HG02870 (cell line): Measurements from ENCODE around the gene TP73.
"Not testable (repeated sequence)": the region's sequence is repeated elsewhere in the genome, so short reads cannot be mapped to it uniquely, and the experiment has no call there.

Experiments used
- ATAC-seq: cut with Tn5 transposase; IDR thresholded peaks from one replicate; pipeline ENCODE4 v1.9.1; 2021; ENCODE audit warnings: mild to moderate bottlenecking, moderate library complexity; ENCODE audit not compliant: unreplicated experiment

Gene TP73

GRCh38 chr1:3724416-3725030, 72.2 kb downstream of the TP73 start:
- ATAC-seq, result not testable (repeated sequence)

DNA sequence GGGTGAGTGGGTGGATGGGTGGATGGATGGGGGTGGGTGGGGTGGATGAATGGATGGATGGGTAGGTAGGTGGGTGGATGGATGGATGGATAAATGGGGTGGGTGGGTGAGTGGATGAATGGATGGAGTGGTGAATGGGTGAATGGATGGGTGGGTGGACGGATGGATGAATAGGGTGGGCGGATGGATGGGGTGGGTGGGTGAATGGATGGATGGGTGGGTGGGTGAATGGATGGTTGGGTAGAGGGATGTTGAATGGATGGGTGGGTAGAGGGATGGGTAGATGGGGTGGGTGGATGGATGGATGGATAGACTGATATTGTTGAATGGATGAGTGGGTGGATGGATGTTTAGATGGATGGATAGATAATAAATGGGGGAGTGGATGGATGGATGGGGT, 73.0 kb downstream of the TP73 start:
- no peak for ATAC-seq

- ATAC-seq, result no peak
These were observed 74.9 kb downstream of the TP73 start for GRCh38 chr1:3727042-3727824.

GRCh38 chr1:3727825-3728776, 75.8 kb downstream of the TP73 start:
- no peak for ATAC-seq

DNA sequence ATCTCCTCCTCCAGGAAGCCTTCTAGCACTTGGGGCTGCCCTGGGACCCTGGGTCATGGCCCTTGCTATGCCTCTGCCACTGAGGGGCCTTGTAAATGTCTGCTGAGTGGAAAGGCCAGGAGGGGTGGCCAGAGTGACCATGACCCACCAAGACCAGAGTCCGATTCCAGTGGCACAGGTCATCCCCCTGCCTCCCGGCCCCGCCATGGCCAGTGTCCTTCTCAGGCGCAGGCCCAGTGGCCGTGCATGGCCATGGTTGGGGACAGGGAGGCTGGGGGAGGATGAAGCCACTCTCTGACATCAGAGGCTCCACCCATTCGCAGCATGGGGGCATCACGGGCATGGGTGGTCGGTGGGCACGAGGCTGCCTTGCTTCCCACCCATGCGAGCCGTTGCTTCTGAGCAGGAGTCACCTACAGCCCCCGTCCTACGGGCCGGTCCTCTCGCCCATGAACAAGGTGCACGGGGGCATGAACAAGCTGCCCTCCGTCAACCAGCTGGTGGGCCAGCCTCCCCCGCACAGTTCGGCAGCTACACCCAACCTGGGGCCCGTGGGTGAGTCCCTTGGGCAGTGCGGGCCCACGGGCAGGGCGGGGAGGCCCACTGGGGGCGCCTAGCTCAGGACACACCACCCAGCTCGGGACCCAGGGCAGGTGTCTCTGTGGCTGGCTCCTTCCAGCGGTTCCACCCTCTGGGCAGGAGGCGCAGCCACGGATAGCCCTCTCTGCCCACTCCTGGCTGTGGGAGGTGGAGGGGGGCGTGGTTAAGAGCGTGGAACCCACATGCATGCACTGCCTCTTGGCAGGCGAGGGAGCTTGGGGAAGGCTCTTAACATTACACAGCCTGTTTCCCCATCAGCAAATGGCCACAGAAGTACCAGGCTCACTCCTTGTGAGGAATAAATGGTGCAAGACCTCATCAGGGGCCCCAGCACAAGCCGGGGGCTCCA, 77.6 kb downstream of the TP73 start:
- ATAC-seq, result no peak

DNA sequence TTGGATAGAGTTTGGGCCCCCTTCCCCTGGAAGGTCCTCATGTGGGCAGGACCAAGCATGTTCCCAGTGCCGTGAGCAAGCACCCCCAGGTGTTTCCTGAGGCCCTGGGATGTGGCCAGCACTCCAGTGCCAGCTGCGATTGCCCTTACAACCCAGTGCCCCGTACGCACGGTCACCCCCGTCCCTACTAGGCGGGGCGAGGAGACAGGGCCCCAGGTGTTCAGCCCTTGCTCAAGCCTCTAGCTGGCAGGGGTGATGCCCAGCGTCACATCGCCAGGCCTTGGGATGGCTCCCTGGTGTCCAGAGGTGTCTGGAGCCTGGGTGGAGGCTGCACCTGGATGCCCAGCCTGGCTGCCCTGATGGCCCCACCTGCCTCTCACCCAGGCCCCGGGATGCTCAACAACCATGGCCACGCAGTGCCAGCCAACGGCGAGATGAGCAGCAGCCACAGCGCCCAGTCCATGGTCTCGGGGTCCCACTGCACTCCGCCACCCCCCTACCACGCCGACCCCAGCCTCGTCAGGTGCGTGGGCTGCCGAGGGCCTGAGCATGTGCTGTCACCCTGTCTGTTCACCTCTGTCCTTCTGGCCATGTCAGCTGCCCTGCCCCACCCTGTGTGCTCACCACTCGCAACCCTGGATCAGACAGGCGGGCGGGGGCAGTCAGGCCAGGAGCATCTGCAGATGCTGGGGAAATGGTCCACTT, 78.4 kb downstream of the TP73 start:
- ATAC-seq, result no peak

DNA sequence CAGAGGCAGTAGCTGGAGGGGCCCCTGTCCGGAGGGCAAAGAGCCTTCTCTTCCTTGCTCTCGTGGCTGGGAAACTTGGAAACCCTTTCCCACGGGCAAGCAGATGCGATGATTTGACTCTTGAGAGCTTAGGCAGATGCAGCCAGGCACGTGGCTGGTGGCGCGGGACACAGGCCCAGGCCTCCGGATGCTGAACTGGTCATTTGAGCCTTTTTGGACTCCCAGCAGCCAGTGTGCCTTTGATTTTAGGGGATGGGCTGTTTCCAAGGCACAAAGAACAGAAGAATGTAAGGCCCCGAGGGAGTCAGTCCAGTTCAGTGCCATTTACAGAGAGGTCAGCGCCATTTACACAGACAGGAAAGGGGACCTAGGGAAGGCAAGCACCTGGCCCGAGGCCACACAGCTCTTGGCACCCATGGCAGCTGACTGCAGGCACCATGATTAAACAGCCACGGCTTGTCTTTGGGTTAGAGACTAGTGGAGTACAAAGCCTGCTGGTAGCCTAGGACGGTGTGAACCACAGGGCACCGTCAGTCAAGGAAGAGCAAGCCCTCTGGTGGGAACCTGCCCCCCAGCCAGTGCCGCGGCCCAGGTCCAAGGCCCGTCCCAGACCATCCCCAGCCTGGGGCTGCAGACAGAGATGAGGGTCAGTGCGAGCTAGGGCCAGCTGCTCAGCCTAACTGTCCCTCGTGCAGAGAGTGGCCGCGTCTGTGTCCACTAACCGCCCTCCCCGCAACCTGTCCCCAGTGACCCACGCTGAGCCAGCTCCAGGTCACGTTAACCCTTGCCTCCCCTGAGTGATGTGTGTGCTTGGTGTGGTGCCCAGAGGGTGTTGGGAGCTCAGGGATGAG, 79.5 kb downstream of the TP73 start:
- no peak for ATAC-seq

- ATAC-seq, result no peak
These were observed 80.2 kb downstream of the TP73 start for GRCh38 chr1:3732434-3733093.

- no peak for ATAC-seq
These were observed 81.0 kb downstream of the TP73 start for GRCh38 chr1:3733094-3733882.

GRCh38 chr1:3733883-3734589, 81.7 kb downstream of the TP73 start:
- no peak for ATAC-seq

DNA sequence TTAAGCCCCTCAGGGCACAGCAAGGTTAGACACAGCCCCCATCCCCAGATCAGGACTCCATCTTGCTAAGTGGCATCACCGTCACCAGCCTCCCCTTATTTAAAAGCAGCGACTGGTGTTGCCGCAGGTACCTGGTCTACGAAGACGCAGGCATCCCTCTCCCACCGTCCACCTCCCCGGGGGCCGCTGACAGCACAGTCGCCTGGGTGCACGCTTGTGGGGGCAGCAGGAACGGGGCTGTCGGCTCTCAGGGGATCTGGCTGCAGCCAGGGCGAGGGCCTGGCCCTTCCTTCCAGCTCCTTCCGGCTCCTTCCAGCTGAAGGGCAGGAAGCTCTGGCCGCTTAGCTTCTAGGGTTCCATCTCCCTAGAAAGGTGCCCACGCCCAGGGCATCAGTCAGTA, 82.3 kb downstream of the TP73 start:
- ATAC-seq, result no peak

DNA sequence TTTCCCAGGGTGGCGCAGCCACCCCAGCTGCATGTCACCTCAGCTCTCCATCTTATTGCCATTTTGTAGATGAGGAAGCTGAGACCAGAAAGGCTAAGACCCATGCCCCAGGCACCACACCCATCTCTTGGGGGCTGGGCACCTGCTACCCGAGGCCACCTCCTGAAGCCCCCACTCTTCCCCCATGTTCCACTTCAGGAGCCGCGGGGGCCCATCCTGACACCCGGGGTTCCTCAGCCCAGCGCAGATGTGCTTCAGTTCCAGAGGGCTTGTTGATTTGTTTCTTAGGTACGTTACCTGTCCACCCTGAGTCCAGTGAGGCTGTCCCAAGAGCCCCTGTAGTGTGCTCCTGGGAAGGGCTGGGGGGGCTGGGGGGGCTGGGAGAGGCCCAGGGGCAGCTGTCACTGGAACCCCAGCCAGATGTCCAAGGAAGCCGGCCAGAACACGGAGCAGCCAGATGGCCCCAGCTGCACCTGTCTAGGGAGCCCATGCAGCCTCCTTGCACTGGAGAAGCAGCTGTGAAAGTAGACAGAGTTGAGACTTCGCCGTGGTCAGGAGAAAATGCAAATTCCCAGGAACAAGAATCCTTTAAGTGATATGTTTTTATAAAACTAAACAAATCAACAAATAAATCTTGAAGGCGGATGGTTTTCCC, 82.8 kb downstream of the TP73 start:
- ATAC-seq, result no peak

DNA sequence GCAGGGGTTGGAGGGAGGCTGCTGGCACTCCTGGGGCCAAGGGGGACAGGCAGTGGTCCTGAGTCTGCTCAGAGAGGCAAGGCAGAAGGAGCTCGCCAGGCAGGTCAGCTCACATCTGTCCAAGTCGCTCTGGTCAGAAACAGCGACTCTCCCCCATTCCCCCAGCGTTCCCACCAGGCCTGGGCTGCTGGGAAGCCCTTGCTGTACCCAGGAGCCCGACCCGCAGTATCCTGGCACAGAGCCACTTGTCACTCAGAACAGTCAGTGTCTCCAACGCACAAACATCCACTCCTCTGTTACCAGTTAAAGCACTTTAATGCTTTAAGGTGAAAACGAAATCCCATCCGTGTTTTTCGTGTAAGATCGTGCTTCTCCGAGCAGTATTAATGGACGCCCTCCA, 83.4 kb downstream of the TP73 start:
- ATAC-seq, result no peak

DNA sequence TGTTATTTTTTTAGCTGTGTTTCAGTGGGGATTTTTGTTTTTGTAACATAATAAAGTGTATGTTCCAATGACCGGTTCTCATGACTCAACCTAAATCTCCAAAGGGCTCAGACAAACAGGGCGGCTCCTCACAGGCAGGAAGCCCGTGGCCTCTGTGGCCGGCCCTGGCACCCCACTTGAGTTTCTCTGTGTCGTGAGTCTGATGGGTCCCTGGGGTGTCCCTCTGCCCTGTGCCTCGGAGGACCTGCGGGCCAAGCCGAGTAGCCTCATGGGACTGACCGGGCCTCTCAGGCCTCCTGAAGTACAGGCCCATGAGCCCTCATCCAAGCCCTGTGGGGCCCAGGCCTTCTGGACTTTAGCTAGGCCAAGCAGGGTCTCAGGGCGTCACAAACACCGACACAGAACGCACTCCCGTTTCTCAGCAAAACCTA, 83.8 kb downstream of the TP73 start:
- no peak for ATAC-seq

- ATAC-seq, result no peak
These were observed 84.4 kb downstream of the TP73 start for GRCh38 chr1:3736708-3737107.

GRCh38 chr1:3738943-3739342, 86.6 kb downstream of the TP73 start:
- ATAC-seq, result no peak
